IgD-negative memory B cell (primary cell): Measurements from ENCODE around the gene GAK. TPM values are rescaled to one million over a fixed set of nuclear protein-coding genes. Genes with fewer than 3 reads are reported as not detected.
"Not testable (repeated sequence)": the region's sequence is repeated elsewhere in the genome, so short reads cannot be mapped to it uniquely, and the experiment has no call there.

ENCODE experiments used
- H3K27ac Mint-ChIP-seq, 3 donors: one replicate each; pipeline ENCODE4 v1.8.0; 2020 to 2022; ENCODE audit warnings: mild to moderate bottlenecking in 3 of 3, mixed read lengths in 3 of 3, moderate library complexity in 1 of 3
- H3K27me3 Mint-ChIP-seq: one replicate; pipeline ENCODE4 v1.8.0; 2021; ENCODE audit warnings: mixed read lengths
- H3K36me3 Mint-ChIP-seq: one replicate; pipeline ENCODE4 v1.8.0; 2020; ENCODE audit warnings: mild to moderate bottlenecking, mixed read lengths
- H3K4me1 Mint-ChIP-seq, 3 donors: one replicate each; pipeline ENCODE4 v1.8.0; 2020 to 2022; ENCODE audit warnings: mixed read lengths in 3 of 3, mild to moderate bottlenecking in 1 of 3
- H3K4me3 Mint-ChIP-seq, 4 donors: one replicate each; pipeline ENCODE4 v1.8.0; 2020 to 2022; ENCODE audit warnings: mild to moderate bottlenecking in 4 of 4, mixed read lengths in 4 of 4, moderate library complexity in 3 of 4
- H3K9me3 Mint-ChIP-seq, 3 donors: one replicate each; pipeline ENCODE4 v1.8.0; 2020 to 2021; ENCODE audit warnings: mixed read lengths in 3 of 3, mild to moderate bottlenecking in 1 of 3
- polyA plus RNA-seq: library from polyadenylated mRNA; unstranded; fragments of 300-500 nt; fragmentation: Illumina TruSeq; gene quantifications from one replicate; pipeline ENCODE4 v1.2.3, GENCODE V29; 2021

The GAK gene
- polyA plus RNA-seq, 1 donor from 2014 or later = 74.7 TPM

GRCh38 chr4:930028-930551, 2.0 kb downstream of the GAK start:
- Mint-ChIP-seq H3K27me3 (no peaks in the 10 kb centered on the region), H3K9me3 (no peaks in the 10 kb centered on the region), H3K4me3 (peak overlapping the region; percentile 93 to 99 (median 97)), H3K36me3 (peaks cover 2% of the 10 kb centered on the region), H3K27ac (peak overlapping the region; percentile 10 to 97 (median 95)), H3K4me1 (peaks cover 38 to 47% (median 46%) of the 10 kb centered on the region in 3 donors)

GRCh38 chr4:929096-929765, 2.9 kb downstream of the GAK start:
- Mint-ChIP-seq H3K9me3 (no peaks in the 10 kb centered on the region), H3K27me3 (no peaks in the 10 kb centered on the region), H3K36me3 (peaks cover 2% of the 10 kb centered on the region), H3K27ac (peak overlapping the region in 2 of 3 donors; percentile 42 to 67), H3K4me1 (peaks cover 38 to 47% (median 46%) of the 10 kb centered on the region in 3 donors), H3K4me3 (peak overlapping the region in 3 of 4 donors; percentile 39 to 74 (median 53))

- not testable (repeated sequence) for H3K4me3 Mint-ChIP-seq
- H3K4me1 Mint-ChIP-seq = peaks cover 39 to 49% (median 49%) of the 10 kb centered on the region in 3 donors
Measured at GRCh38 chr4:927566-927965, 4.5 kb downstream of the GAK start.

GRCh38 chr4:926538-926937, 5.6 kb downstream of the GAK start:
- Mint-ChIP-seq H3K9me3 (no peaks in the 10 kb centered on the region), H3K27me3 (no peaks in the 10 kb centered on the region), H3K36me3 (peaks cover 2% of the 10 kb centered on the region), H3K4me3 (peak overlapping the region in 1 of 4 donors; percentile 73), H3K27ac (peak overlapping the region in 1 of 3 donors; percentile 83), H3K4me1 (peaks cover 43 to 57% (median 56%) of the 10 kb centered on the region in 3 donors)

More at GRCh38 chr4:927566-927965, 4.5 kb downstream of the GAK start:
- H3K27me3 Mint-ChIP-seq, H3K36me3 Mint-ChIP-seq, H3K9me3 Mint-ChIP-seq, H3K27ac Mint-ChIP-seq: not testable (repeated sequence)

- H3K27me3 Mint-ChIP-seq = no peaks in the 10 kb centered on the region
- H3K4me1 Mint-ChIP-seq = peaks cover 46 to 55% (median 55%) of the 10 kb centered on the region in 3 donors
Measured at GRCh38 chr4:925771-926500, 6.2 kb downstream of the GAK start.

GRCh38 chr4:925171-925570, 6.9 kb downstream of the GAK start:
- Mint-ChIP-seq H3K27ac (peak overlapping the region; percentile 73 to 94 (median 84)), H3K9me3 (no peaks in the 10 kb centered on the region), H3K4me3 (peak overlapping the region in 1 of 4 donors; percentile 71), H3K36me3 (peaks cover 2% of the 10 kb centered on the region), H3K27me3 (no peaks in the 10 kb centered on the region), H3K4me1 (peaks cover 38 to 50% (median 48%) of the 10 kb centered on the region in 3 donors)

More at GRCh38 chr4:925771-926500, 6.2 kb downstream of the GAK start:
- no peaks in the 10 kb centered on the region for H3K9me3 Mint-ChIP-seq
- peak overlapping the region in 2 of 4 donors; percentile 63 to 73 for H3K4me3 Mint-ChIP-seq
- peaks cover 2% of the 10 kb centered on the region for H3K36me3 Mint-ChIP-seq
- peak overlapping the region in 2 of 3 donors; percentile 47 to 84 for H3K27ac Mint-ChIP-seq

GRCh38 chr4:924107-925096, 7.7 kb downstream of the GAK start:
- Mint-ChIP-seq H3K27me3 (no peaks in the 10 kb centered on the region), H3K4me1 (peaks cover 41 to 51% (median 51%) of the 10 kb centered on the region in 3 donors)

GRCh38 chr4:921830-922331, 10.2 kb downstream of the GAK start:
- H3K4me1 Mint-ChIP-seq = peaks cover 54 to 60% (median 55%) of the 10 kb centered on the region in 3 donors
- peaks cover 5% of the 10 kb centered on the region for H3K36me3 Mint-ChIP-seq
- no peaks in the 10 kb centered on the region for H3K27me3 Mint-ChIP-seq
- H3K4me3 Mint-ChIP-seq = peak overlapping the region; percentile 60 to 92 (median 87)
- peak overlapping the region; percentile 88 to 97 (median 97) for H3K27ac Mint-ChIP-seq
- H3K9me3 Mint-ChIP-seq = peaks cover 0 to 3% (median 0%) of the 10 kb centered on the region in 3 donors

More at GRCh38 chr4:924107-925096, 7.7 kb downstream of the GAK start:
- Mint-ChIP-seq H3K9me3 (peaks cover 0 to 2% (median 0%) of the 10 kb centered on the region in 3 donors), H3K36me3 (peaks cover 4% of the 10 kb centered on the region), H3K27ac (peak overlapping the region; percentile 84 to 94 (median 90)), H3K4me3 (peak overlapping the region; percentile 23 to 85 (median 69))

- peak overlapping the region in 1 of 4 donors; percentile 56 for H3K4me3 Mint-ChIP-seq
- not testable (repeated sequence) for H3K9me3 Mint-ChIP-seq, H3K27me3 Mint-ChIP-seq, H3K36me3 Mint-ChIP-seq
- H3K27ac Mint-ChIP-seq = peak overlapping the region in 1 of 3 donors; percentile 52
- peaks cover 48 to 63% (median 52%) of the 10 kb centered on the region in 3 donors for H3K4me1 Mint-ChIP-seq
Measured at GRCh38 chr4:919004-919680, 13.0 kb downstream of the GAK start.

GRCh38 chr4:918591-918990, 13.5 kb downstream of the GAK start:
- not testable (repeated sequence) for H3K9me3 Mint-ChIP-seq, H3K27ac Mint-ChIP-seq, H3K27me3 Mint-ChIP-seq, H3K36me3 Mint-ChIP-seq, H3K4me3 Mint-ChIP-seq
- H3K4me1 Mint-ChIP-seq = peaks cover 47 to 62% (median 50%) of the 10 kb centered on the region in 3 donors

- H3K27ac Mint-ChIP-seq = no peak overlapping the region
- H3K27me3 Mint-ChIP-seq = no peaks in the 10 kb centered on the region
- peaks cover 44 to 58% (median 50%) of the 10 kb centered on the region in 3 donors for H3K4me1 Mint-ChIP-seq
- peaks cover 0 to 3% (median 0%) of the 10 kb centered on the region in 3 donors for H3K9me3 Mint-ChIP-seq
- peaks cover 3% of the 10 kb centered on the region for H3K36me3 Mint-ChIP-seq
- peak overlapping the region in 1 of 4 donors; percentile 18 for H3K4me3 Mint-ChIP-seq
Measured at GRCh38 chr4:917992-918391, 14.1 kb downstream of the GAK start.

GRCh38 chr4:917466-917865, 14.7 kb downstream of the GAK start:
- Mint-ChIP-seq H3K4me1 (peaks cover 39 to 53% (median 44%) of the 10 kb centered on the region in 3 donors), H3K4me3 (no peak overlapping the region), H3K36me3 (peaks cover 3% of the 10 kb centered on the region), H3K9me3 (peaks cover 0 to 3% (median 0%) of the 10 kb centered on the region in 3 donors), H3K27me3 (no peaks in the 10 kb centered on the region), H3K27ac (no peak overlapping the region)

GRCh38 chr4:915595-915994, 16.5 kb downstream of the GAK start:
- H3K9me3 Mint-ChIP-seq = peaks cover 0 to 3% (median 0%) of the 10 kb centered on the region in 3 donors
- peak overlapping the region in 3 of 4 donors; percentile 2 to 85 (median 63) for H3K4me3 Mint-ChIP-seq
- H3K27ac Mint-ChIP-seq = peak overlapping the region in 1 of 3 donors; percentile 62
- H3K36me3 Mint-ChIP-seq = peaks cover 3% of the 10 kb centered on the region
- H3K27me3 Mint-ChIP-seq = no peaks in the 10 kb centered on the region
- H3K4me1 Mint-ChIP-seq = peaks cover 28 to 39% (median 33%) of the 10 kb centered on the region in 3 donors
